Gastroesophageal sphincter (tissue), 4 donors: ENCODE data around the gene POM121L2. TPM values are rescaled to one million over a fixed set of nuclear protein-coding genes. Genes with fewer than 3 reads are reported as not detected.

Experiments used
- ATAC-seq: fragments of 150-250 bp; one replicate; pipeline ENCODE4 v1.9.1; 2016; ENCODE audit warnings: mild to moderate bottlenecking, moderate library complexity
- H3K27ac ChIP-seq, 4 donors: fragments of 200-600 bp; sonication (generic) in 3 of 4; 1 replicate in 3 of 4; 2 replicates in 1 of 4; pipeline ENCODE4 v1.5.1; 2016 to 2019
- H3K27me3 ChIP-seq: fragments of 200-600 bp; sonication (generic); one replicate; pipeline ENCODE4 v1.5.1; 2019
- H3K36me3 ChIP-seq, 2 donors: fragments of 200-600 bp; sonication (generic); one replicate each; pipeline ENCODE4 v1.5.1; 2019; ENCODE audit warnings: control low read depth in 1 of 2
- H3K4me1 ChIP-seq, 3 donors: fragments of 200-600 bp; sonication (generic); 1 replicate in 2 of 3; 2 replicates in 1 of 3; pipeline ENCODE4 v1.5.1; 2016 to 2019; ENCODE audit warnings: control low read depth in 2 of 3
- H3K4me3 ChIP-seq, 2 donors: fragments of 200-600 bp; sonication (generic); one replicate each; pipeline ENCODE4 v1.5.1; 2019; ENCODE audit warnings: mild to moderate bottlenecking in 1 of 2, moderate library complexity in 1 of 2
- H3K9me3 ChIP-seq, 3 donors: fragments of 200-600 bp; sonication (generic); one replicate each; pipeline ENCODE4 v1.5.1; 2017 to 2019; ENCODE audit warnings: control low read depth in 2 of 3
- EP300 ChIP-seq: sonication (generic); formaldehyde crosslinking; IDR thresholded peaks from one replicate; pipeline ENCODE4 v1.6.1; 2017; ENCODE audit warnings: antibody characterized with exemption, mild to moderate bottlenecking
- POLR2A ChIP-seq, 2 donors: fragments of 450-650 bp; IDR thresholded peaks; one replicate each; pipeline ENCODE4 v1.6.1; 2017; ENCODE audit warnings: antibody characterized with exemption in 2 of 2, mild to moderate bottlenecking in 2 of 2, moderate library complexity in 1 of 2
- POLR2AphosphoS5 ChIP-seq: sonication (generic); formaldehyde crosslinking; IDR thresholded peaks from one replicate; pipeline ENCODE4 v1.6.1; 2017; ENCODE audit warnings: antibody characterized with exemption
- WGBS, 2 donors: methylation state at CpG; one replicate each; pipeline ENCODE4 v1.1.5; 2018; ENCODE audit warnings: low coverage in 1 of 2; 5-methylcytosine and 5-hydroxymethylcytosine counted together
- total RNA-seq, 4 donors: library from RNA; depleted of rRNA; stranded (reverse); fragments of >200 nt; gene quantifications; one replicate each; pipeline ENCODE4 v1.1.0, GENCODE V29; 2016
- TF ChIP-seq, protein P1 (sequence below), 4 experiments: fragments of 200-600 bp in 2 of 4; fragments of 450-650 bp in 2 of 4; sonication (generic) in 1 of 4; IDR thresholded peaks; one replicate each; pipeline ENCODE4 v1.5.1; 2017 to 2019; ENCODE audit warnings: antibody characterized with exemption in 4 of 4, mild to moderate bottlenecking in 2 of 4, moderate library complexity in 2 of 4

POM121L2 gene
- total RNA-seq, 4 donors from 2014 or later = not detected

GRCh38 chr6:27295301-27296079 lies 16.6 kb downstream of the POM121L2 start:
- Histone ChIP-seq H3K4me1 (no peaks in the 10 kb centered on the region), H3K27me3 (peaks cover 100% of the 10 kb centered on the region), H3K27ac (no peak overlapping the region), H3K4me3 (no peak overlapping the region), H3K36me3 (no peaks in the 10 kb centered on the region), H3K9me3 (peaks cover 0 to 8% (median 0%) of the 10 kb centered on the region in 3 donors)
- 3 to 6% methylated on average over 18 to 20 of the region's 20 CpGs for WGBS, 2 donors
- ATAC-seq = no peak
- TF ChIP-seq, protein P1, sequence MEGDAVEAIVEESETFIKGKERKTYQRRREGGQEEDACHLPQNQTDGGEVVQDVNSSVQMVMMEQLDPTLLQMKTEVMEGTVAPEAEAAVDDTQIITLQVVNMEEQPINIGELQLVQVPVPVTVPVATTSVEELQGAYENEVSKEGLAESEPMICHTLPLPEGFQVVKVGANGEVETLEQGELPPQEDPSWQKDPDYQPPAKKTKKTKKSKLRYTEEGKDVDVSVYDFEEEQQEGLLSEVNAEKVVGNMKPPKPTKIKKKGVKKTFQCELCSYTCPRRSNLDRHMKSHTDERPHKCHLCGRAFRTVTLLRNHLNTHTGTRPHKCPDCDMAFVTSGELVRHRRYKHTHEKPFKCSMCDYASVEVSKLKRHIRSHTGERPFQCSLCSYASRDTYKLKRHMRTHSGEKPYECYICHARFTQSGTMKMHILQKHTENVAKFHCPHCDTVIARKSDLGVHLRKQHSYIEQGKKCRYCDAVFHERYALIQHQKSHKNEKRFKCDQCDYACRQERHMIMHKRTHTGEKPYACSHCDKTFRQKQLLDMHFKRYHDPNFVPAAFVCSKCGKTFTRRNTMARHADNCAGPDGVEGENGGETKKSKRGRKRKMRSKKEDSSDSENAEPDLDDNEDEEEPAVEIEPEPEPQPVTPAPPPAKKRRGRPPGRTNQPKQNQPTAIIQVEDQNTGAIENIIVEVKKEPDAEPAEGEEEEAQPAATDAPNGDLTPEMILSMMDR (IDR thresholded peaks at IDR 0.05) = no peak
- no peak for TF ChIP-seq POLR2AphosphoS5
- no peak for TF ChIP-seq POLR2A (IDR thresholded peaks at IDR 0.05)
- no peak for TF ChIP-seq EP300

DNA sequence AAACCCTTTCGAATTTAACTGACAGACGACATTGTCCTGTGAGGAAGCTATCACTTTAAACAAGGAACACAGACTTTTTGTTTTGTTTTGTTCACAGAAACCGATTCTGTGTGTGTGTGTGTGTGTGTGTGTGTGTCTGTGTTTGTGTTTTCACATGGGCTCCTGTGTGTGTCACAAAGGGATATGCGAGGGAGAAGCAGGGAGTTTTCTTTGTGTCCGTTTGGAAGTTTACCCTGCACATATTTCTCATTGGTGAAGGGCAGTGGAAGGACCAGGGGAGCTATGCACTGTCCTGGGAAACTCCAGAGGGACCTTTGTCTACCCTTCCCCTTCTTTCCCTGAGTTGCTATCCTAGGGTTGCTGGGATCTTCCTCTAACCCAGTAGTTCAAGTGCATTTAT lies 17.7 kb downstream of the POM121L2 start:
- TF ChIP-seq POLR2AphosphoS5 (no peak), POLR2A (IDR thresholded peaks at IDR 0.05) (no peak), EP300 (no peak)
- Histone ChIP-seq H3K4me1 (no peaks in the 10 kb centered on the region), H3K36me3 (no peaks in the 10 kb centered on the region), H3K9me3 (peaks cover 0 to 11% (median 0%) of the 10 kb centered on the region in 3 donors), H3K27ac (no peak overlapping the region), H3K27me3 (peaks cover 100% of the 10 kb centered on the region), H3K4me3 (no peak overlapping the region)
- ATAC-seq = no peak
- WGBS, 2 donors = 21 to 32% methylated on average over 5 of the region's 5 CpGs

GRCh38 chr6:27293436-27294098 lies 18.5 kb downstream of the POM121L2 start:
- Histone ChIP-seq H3K36me3 (no peaks in the 10 kb centered on the region), H3K27me3 (peaks cover 100% of the 10 kb centered on the region), H3K27ac (no peak overlapping the region), H3K4me3 (no peak overlapping the region), H3K9me3 (peaks cover 0 to 14% (median 0%) of the 10 kb centered on the region in 3 donors), H3K4me1 (no peaks in the 10 kb centered on the region)
- no peak for TF ChIP-seq POLR2A (IDR thresholded peaks at IDR 0.05)
- TF ChIP-seq, protein P1 (IDR thresholded peaks at IDR 0.05) = no peak
- no peak for TF ChIP-seq EP300
- TF ChIP-seq POLR2AphosphoS5 = no peak
- no peak for ATAC-seq
- WGBS, 2 donors = 17 to 20% methylated on average over 26 to 28 of the region's 28 CpGs

- no peak overlapping the region for H3K4me3 ChIP-seq
- TF ChIP-seq, protein P1 (IDR thresholded peaks at IDR 0.05) = no peak
- TF ChIP-seq EP300 (no peak), POLR2A (IDR thresholded peaks at IDR 0.05) (no peak), POLR2AphosphoS5 (no peak)
- H3K36me3 ChIP-seq = no peaks in the 10 kb centered on the region
- H3K9me3 ChIP-seq = peaks cover 0 to 26% (median 0%) of the 10 kb centered on the region in 3 donors
- 5 to 6% methylated on average over 6 to 10 of the region's 10 CpGs for WGBS, 2 donors
- H3K4me1 ChIP-seq = no peaks in the 10 kb centered on the region
- H3K27me3 ChIP-seq = peaks cover 100% of the 10 kb centered on the region
- ATAC-seq = no peak
- H3K27ac ChIP-seq = no peak overlapping the region
Measured at GRCh38 chr6:27290850-27291208, 21.2 kb downstream of the POM121L2 start.

GRCh38 chr6:27290065-27290849 lies 21.8 kb downstream of the POM121L2 start:
- peaks cover 0 to 31% (median 0%) of the 10 kb centered on the region in 3 donors for H3K9me3 ChIP-seq
- WGBS, 2 donors = 3 to 6% methylated on average over 22 to 23 of the region's 25 CpGs
- H3K27ac ChIP-seq = no peak overlapping the region
- H3K4me1 ChIP-seq = no peaks in the 10 kb centered on the region
- no peak for ATAC-seq
- peaks cover 100% of the 10 kb centered on the region for H3K27me3 ChIP-seq
- H3K36me3 ChIP-seq = no peaks in the 10 kb centered on the region
- H3K4me3 ChIP-seq = no peak overlapping the region
- no peak for TF ChIP-seq EP300
- TF ChIP-seq POLR2AphosphoS5 = no peak
- no peak for TF ChIP-seq POLR2A (IDR thresholded peaks at IDR 0.05)
- TF ChIP-seq, protein P1 (IDR thresholded peaks at IDR 0.05) = no peak
